ENCODE measurements around the gene FBXW2.
"Not testable (repeated sequence)": the region's sequence is repeated elsewhere in the genome, so short reads cannot be mapped to it uniquely, and the experiment has no call there.

FBXW2 gene, protein sequence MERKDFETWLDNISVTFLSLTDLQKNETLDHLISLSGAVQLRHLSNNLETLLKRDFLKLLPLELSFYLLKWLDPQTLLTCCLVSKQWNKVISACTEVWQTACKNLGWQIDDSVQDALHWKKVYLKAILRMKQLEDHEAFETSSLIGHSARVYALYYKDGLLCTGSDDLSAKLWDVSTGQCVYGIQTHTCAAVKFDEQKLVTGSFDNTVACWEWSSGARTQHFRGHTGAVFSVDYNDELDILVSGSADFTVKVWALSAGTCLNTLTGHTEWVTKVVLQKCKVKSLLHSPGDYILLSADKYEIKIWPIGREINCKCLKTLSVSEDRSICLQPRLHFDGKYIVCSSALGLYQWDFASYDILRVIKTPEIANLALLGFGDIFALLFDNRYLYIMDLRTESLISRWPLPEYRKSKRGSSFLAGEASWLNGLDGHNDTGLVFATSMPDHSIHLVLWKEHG

DNA sequence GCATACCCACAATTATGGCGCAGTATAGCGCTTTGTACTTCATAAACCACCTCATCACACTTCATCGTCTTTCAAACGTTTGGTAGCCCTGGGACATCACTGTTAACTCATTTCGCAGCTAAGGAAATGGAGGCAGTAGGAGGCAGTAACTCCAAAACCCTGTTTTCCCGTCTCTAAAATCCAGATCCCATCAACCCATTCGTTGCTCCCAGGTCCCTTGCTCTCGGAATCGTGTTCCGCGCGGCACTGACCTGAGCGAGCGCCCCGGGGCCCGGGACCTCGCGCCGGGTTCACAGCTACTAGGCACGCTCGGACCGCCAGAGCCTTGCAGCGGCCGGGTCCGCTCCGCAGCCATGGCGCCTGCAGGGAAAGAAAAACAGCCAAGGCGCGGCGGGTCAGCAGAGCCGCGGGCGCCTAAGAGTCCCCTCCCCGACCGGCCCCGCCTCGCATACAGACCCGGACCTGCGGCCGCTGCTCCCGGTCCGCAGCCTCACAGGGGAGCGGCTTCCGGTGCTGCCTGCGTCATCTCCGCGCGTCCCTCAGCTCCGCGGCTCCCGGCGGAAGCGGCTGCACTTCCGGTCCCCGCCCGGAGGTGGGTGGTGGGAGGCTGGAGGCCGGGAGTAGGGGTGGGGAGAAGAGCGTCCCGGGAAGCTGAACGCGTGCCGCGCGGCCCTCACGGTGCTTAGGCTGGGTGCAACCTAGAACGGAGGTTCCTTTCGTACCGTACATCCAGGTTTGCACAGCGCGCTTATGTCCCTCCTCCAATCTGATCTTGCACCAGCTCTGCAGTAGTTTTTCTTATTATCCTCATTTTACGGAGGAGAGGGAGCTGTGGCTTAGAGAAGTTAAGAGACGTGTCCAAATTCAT is at the start of gene FBXW2:
FBXW2 (minus strand) TSS at position 519 of the 868 bp plus-strand sequence. CDS start 5,158 bp downstream, outside the sequence.
- peak; percentile 85 for DNase-seq

DNA sequence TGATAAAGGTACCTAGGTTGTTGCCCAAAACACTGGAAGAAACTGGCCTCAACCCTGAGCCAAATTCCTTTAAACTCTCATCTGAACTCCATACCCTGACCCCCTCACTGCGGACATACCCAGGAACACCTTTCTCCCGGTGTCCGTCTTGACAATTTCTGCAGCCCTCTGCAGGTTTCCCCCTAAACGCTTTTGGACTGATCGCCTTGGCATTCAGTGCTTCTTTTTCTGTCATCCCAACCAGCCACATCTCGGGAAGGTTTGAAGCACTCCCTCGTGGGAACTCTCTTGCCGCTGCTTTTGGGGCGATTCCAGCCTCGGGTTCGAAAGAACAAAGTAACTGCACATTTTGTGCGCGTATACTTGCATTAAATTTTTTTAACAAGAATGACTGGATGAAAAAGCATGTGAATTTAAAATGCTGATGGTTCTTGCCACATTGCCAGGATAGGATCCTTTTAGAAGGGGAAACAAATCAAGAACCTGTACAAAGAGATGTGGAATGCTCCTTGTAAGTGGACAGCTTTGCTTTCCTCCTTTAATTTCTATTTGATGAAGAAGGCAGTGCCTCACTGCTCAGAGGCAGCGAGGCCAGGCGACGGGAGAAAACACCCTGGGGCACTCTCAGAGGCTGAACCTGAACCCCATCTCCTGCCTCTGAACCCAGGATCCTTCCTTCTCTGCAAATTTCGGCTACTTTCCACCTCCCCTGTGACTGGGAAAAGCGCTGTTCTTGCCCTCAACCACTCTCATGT is 48.9 kb upstream of the FBXW2 start:
- DNase-seq, result no peak

DNA sequence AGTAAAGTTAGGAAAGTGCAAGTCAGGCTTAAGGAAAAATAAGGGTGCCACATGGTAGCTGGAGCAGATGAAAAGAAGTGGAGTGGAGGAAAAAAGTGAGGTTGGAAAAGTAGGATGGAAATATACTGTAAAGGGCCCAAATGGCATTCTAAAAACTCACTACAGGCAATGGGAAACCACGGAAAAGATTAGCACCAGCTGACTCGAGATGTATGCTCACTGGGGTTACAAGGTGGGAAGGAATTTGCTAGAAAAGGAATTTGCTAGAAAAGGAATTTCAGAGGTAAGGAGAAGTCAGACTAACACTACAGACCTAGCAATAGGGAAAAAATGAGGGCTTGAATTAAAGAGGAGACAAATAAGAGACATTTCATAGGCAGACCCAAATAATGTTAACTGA is 45.9 kb upstream of the FBXW2 start:
- no peak for DNase-seq

DNA sequence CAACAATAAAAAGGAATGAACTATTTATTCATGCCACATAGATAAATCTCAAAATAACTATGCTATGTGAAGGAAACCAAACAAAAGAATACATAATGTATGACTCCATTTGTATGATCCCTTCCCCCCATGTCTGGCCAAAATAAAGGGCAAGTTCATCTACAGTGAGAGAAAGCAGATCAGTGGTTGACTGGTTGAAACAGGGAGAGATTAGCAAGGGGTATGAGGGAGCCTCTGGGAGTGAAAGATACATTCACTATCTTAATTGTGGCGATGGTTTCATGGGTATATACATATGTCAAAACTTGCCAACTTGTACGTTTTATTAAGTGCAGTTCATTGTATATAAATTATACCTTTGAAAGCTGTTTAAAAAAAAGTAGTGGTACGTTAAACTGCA is 44.7 kb upstream of the FBXW2 start:
- no peak for DNase-seq

DNA sequence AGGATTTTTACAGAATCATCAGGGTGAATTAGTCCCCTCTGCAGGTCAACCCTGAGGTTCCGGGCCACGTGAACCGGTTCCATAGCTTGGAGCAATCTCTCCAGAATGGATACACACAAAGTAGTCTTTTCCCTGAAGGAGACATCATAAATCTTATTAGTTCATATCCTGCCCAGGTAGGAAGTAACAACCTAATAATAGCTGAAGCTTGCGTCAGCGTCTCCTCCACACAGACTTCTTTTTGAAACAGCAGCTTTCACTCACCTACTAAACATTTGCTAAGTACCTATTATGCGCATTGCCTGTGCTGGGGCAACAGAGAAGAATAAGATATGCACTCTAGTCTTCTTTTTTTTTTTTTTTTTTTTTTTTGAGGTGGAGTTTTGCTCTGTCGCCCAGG is 40.1 kb upstream of the FBXW2 start:
- DNase-seq, result no peak

DNA sequence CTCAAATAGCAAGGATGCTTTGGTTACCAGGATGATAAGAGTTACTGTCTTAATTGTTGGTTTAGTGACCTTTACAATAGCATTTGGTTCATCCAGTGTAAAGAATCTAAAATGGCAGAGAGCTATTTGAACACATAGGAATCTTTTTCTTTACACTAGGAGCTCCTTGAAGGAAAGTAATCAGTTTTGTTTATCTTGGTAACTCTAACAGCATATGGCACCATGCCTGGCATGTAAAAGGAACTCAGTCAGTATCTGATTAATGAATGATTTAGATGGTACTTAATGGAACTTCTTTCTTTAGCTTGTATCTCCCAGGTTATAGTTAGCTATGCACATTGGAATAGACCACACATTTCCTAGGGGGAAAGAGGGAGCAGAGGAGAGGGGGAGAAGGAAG is 39.6 kb upstream of the FBXW2 start:
- no peak for DNase-seq

DNA sequence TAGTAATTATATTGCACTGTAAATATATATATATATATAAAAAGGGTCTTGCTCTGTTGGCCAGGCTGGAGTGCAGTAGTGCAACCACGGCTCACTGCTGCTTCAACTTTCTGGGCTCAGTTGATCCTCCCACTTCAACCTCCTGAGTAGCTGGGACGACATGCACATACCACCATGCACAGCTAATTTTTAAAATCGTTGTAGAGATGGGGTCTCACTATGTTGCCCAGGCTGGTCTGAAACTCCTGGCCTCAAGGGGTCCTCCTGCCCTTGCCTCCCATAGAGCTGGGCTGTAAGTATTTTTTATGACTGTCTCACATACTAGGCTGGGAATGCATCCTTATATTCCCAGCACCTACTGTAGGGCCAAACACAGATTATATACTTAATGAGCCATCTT is 37.6 kb upstream of the FBXW2 start:
- no peak for DNase-seq

DNA sequence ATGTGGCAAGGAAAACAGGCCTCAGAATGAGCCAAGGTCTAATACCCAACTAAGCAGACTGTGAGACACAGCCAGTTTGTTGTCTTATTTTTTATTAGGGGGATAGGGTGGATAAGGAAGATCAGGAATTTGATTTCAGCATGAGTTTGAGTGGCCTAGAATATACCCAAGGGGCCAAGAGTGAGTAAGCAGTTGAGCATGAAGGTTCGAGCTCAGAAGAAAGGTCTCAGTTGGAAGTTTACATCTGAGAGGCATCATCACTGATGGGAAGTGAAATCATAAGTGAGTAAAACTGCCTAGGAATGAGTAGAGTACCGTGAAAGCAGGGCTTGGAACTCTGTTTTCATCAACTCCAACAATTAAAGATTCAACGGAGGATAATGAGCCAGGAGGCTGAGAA is 36.9 kb upstream of the FBXW2 start:
- no peak for DNase-seq

DNA sequence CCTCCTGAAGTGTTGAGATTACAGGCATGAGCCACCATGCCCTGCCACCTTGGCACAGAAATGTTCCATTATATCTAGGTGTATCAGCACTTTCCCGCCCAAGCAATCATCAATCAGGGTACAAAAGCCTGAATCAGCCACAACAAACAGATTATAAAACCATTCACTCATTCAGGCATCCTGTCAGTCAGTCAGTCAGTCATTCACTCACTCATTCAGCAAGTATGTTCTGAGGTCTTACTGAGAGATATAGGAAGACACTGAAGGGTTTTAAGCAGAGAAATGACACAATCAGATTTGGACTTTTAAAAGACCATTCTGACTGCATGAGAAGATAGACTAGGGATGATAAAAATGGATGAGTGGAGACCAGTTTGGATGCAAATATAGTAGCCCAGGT is 36.4 kb upstream of the FBXW2 start:
- DNase-seq, result no peak

DNA sequence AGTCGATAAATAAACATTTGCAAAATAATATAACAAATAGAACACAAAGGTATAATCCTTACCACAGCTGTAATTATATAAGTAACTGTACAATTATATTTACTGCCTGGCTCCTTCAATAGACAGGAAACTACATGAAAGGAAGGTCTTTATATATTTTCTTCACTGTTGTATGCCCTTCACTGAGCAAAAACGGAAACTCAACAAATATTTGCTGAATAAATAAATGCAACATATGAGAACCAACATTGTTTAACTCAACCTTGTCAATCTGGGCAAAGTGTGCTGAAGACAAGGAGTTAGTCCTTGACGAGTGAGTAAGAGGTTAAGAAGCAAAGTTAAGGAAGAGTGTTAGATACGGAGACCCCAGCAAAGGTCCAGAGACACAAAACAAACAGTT is 26.9 kb upstream of the FBXW2 start:
- no peak for DNase-seq

DNA sequence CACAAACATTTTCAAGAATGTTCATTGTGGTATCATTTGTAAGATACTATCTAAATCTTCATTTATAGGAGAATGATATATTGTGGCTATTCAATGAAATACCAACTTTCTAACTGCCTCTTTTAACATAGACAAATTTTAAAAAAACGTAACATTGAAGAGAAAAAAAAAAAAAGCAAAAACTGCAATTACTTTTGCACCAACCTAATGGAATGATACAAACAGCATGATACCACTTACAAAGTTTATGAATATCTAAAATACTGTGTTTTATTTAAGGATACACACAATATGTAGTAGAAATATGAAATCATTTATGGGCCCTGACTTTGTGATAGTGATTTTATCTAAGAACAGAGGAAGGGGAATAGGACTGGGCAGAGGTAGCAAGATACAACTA is 25.4 kb upstream of the FBXW2 start:
- DNase-seq, result no peak

DNA sequence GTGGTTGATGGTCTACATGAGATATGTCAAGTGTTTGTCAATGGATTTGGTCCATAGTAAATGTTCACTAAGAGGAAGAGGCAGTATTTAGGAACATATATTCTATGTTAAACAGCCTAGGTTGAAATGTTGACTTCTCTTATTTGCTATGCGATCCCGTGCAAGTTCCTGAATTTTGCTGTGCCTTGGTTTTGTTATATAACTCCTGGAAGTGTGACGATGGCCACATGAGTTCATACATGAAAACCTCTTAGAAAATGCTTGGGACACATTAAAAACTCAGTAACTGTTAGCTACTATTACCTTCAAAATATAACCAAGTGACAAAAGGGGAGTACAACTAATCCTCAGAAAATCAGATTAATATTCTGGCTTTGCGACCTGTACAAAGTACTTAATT is 21.9 kb upstream of the FBXW2 start:
- DNase-seq, result no peak

DNA sequence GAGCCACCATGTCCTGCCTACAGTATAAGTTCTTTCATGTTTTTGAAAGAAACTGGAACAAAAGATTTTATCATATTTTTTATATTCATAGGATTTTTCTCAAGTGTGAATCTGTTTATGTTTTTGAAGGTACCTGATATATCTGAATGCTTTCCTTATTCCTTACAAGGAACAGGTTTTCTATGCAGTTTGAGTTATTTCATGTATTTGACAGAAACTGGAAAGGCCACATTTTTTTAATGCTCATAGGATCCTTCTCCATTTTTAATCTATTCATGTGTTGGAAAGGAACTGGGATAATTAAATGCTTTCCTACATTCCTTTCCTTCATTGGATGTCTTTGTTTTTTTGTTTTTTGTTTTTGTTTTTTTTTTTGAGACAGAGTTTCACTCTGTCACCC is 15.7 kb upstream of the FBXW2 start:
- DNase-seq, result no peak

DNA sequence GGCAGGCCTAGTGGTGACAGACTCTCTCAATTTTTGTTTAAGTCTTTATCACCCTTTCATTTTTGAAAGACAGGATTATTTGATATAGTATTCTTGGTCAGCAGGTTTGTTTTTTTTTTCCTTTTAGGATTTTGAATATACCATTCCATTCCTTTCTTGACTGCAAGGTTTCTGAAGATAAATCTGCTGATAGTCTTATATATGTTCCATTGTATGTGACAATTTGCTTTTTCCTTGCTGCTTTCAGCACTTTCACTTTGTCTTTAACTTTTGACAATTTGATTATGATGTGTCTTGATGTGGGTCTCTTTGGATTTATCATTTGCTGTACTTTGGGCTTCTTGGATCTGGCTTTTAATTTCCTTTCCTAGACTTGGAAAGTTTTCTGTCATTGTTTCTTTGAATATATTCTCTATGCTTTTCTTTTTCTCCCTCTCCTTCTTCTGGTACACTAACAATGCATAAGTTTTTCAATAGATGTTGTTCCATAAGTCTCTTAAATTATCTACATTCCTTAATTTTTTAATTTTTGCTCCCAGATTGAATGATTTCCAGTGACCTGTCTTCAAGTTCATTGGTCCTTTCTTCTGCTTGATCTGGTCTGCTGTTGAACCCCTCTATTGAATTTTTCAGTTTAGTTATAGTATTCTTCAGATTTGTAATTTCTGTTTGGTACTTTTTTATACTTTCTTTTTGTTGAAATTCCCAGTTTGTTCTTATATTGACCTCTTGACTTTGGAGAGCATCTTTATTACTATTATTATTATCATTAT is 14.6 kb upstream of the FBXW2 start:
- no peak for DNase-seq

DNA sequence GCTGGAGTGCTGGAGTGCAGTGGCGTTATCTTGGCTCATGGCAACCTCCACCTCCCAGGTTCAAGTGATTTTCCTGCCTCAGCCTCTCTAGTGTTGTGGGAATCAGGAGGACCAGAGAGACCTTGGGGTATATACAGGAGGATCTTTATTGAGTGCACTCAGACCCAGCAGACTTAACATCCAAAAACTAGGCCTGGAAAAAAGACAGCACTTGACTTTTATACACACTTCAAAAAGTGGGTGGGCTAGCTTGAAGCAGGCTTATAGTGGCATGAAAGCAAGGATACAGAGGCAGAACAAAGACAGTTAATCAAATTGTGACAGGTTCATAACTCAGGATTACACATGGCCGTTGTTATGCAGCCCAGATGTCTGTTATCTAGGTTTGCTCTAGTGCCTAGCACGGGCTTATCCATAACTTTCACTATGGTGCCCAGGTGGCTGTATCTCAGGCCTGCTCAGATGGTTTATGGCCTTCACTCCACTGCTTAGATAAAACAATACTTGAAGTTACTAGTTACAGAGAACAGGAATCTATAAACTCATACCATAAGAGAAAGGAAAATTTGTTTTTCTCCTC is 11.7 kb upstream of the FBXW2 start:
- not testable (repeated sequence) for DNase-seq

DNA sequence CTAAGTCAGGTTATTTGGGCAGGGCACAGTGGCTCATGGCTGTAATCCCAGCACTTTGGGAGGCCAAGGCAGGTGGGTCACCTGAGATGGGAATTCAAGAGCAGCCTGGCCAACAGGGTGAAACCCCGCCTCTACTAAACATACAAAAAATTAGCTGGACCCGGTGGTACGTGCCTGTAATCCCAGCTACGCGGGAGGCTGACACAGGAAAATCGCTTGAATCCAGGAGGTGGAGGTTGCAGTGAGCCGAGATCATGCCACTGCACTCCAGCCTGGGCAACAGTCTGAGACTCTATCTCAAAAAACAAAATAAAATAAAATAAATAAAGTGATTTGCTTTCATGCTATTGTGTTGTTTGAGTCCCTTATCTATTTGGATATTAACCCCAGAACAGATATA is 8.2 kb upstream of the FBXW2 start:
- DNase-seq, result no peak

DNA sequence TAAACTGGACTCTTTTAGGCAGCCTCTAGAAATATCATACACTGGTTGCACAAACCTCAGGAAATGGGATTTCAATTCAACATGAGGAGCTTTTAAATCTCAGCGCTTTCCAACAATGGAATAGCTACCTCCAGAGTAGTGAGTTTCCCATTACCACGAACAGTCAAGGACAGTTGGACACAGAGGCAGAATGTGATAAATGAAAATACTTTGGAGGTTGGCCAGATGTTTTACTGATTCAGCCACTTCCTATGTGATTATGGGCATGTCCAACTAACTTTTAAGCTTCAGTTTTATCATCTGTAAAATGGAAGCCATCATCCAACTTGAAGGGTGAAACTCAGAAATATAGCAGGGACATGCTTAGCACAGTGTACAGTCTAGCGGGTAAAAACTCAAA is 2.1 kb downstream of the FBXW2 start:
- DNase-seq, result no peak

DNA sequence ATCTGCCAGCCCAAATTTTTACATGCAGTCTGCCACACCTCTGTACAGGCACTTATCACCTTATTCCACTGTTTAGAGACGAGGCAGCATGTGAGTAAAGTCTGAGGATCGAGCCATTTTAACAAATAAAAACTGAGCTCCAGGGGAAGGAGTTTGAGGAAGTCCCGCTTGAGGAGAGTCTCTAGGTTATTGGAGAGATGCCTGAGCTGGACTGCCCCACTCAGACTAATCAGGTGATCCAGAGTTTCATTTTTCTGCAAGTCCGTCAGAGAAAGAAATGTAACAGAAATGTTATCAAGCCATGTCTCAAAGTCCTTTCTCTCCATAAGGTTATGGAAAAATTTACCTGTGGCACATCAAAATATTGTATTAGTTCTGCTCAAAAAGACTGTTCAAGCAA is 5.3 kb downstream of the FBXW2 start:
- DNase-seq, result no peak

DNA sequence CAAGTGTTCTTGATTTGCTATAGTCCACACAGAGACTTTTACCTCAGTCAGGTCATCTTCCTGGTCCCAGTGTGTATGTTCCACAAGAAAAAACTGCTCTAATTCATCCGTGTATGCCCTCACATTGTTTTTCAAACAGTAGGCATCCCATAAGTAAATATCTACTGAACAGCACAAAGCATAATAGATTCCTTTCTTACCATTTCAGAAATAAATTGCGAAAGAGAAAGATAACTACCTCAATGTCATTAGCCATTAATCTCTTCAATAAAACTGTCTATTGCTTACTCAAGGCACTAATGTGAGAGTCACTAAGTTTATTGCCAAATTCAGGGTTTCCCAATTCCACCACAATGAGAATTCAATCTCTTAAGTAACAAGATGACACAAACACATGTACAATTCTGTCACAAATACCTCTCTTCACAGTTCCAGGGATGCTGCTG is 9.6 kb downstream of the FBXW2 start:
- DNase-seq, result no peak

DNA sequence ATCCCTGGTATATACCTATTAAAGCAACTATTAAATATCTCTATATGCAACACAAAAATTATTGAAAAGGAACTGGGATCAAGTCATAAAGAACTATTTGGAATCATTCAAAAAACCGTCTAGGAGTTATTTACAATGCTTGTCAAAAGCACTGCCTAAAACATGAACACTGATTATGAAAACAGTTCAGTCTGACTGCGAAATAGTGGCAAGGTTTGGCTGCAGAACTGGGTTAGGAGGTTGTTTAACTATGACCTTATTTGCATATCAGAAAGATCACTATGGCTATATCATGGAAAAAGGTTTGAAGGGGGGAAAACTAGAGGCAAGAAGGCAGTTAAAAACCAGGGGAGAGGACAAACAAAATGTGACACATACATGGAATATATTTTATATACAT is 12.0 kb downstream of the FBXW2 start:
- no peak for DNase-seq

DNA sequence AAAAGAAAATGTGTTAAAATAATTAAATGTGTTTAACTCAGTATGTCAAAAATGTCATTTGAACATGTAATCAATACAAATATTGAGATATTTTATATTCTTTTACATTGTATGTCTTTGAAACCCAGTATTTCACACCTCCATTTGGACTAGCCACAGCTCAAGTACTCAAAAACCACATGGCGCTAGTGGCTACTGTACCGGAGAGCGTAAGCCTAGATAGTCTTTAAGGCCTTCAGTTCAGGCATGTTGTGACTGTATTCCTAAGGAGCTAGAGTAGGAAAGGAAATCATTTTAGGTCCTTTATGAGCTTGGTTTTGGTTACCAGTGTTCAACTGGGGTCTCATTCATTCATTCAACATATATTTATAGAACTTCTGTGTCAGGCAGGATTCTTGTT is 12.8 kb downstream of the FBXW2 start:
- no peak for DNase-seq

DNA sequence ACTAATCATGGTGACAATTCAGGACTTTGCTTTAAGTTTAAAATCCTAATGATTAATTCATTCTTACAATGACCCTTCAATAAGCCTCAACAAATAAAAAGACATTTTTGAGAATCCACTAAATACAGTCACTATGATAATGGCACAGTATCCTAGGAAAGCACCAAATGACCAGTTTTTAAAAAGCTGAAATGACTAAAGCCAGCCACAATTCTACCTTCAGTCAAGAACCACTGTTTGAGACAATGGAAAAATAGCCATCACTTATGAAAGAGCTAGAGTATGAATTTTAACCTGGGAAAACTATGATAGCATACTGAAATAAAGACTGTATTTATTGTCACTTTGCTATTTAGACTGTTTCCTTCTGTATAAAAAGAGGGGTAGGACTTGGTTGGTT is 14.0 kb downstream of the FBXW2 start:
- no peak for DNase-seq

All from NCI-H1092 (cell line).